ENCODE results near the gene DLD.
"Not testable (repeated sequence)": the region's sequence is repeated elsewhere in the genome, so short reads cannot be mapped to it uniquely, and the experiment has no call there.

The DLD gene, protein sequence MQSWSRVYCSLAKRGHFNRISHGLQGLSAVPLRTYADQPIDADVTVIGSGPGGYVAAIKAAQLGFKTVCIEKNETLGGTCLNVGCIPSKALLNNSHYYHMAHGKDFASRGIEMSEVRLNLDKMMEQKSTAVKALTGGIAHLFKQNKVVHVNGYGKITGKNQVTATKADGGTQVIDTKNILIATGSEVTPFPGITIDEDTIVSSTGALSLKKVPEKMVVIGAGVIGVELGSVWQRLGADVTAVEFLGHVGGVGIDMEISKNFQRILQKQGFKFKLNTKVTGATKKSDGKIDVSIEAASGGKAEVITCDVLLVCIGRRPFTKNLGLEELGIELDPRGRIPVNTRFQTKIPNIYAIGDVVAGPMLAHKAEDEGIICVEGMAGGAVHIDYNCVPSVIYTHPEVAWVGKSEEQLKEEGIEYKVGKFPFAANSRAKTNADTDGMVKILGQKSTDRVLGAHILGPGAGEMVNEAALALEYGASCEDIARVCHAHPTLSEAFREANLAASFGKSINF
- total RNA-seq, result 44.0 to 132 (median 81.3) reads per million in 9 experiments

- ATAC-seq (replicated peaks) (peak; percentile 94), DNase-seq (peak; percentile 93)
- Mint-ChIP-seq H3K27me3 (no peaks in the 10 kb centered on the region), H3K36me3 (ENCODE audit: insufficient read depth) (peaks cover 30% of the 10 kb centered on the region), H3K27ac (peak within 1 kb of the TSS; percentile 98 to 99), H3K4me1 (ENCODE audit: low read depth in 2 of 2) (peaks cover 34 to 39% of the 10 kb centered on the region in 2 donors), H3K4me3 (peak within 1 kb of the TSS; percentile 92 to 95), H3K9me3 (no peaks in the 10 kb centered on the region)
These were observed at the start of gene DLD for GRCh38 chr7:107890962-107891635. DLD (plus strand) TSS chr7:107891183; CDS start chr7:107891251, 68 bp downstream.

DNA sequence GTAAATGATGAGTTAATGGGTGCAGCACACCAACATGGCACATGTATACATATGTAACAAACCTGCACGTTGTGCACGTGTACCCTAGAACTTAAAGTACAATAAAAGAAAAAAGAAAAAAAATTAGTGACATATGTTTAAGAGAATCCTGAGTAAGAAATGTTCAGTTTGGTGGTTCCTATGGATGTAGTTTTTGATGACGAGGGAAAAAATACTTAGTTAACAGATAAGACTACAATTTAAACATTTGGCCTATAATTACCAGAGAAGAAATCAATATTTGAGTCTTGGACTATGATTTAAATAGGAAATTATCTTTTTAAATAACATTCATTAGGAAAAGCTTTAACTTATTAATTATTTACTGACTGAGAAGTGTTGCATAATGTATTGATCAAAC is 48.8 kb upstream of the DLD start:
- Mint-ChIP-seq H3K4me3 (no peak overlapping the region), H3K4me1 (ENCODE audit: low read depth in 2 of 2) (peaks cover 0 to 6% of the 10 kb centered on the region in 2 donors), H3K27me3 (peaks cover 11 to 18% of the 10 kb centered on the region in 2 donors), H3K36me3 (ENCODE audit: insufficient read depth) (no peaks in the 10 kb centered on the region), H3K9me3 (peaks cover 0 to 2% of the 10 kb centered on the region in 2 donors), H3K27ac (no peak overlapping the region)
- DNase-seq (no peak), ATAC-seq (replicated peaks) (no peak)

- Mint-ChIP-seq H3K36me3 (ENCODE audit: insufficient read depth) (no peaks in the 10 kb centered on the region), H3K27me3 (peaks cover 10 to 12% of the 10 kb centered on the region in 2 donors), H3K9me3 (peaks cover 0 to 2% of the 10 kb centered on the region in 2 donors), H3K4me1 (ENCODE audit: low read depth in 2 of 2) (peaks cover 0 to 6% of the 10 kb centered on the region in 2 donors), H3K27ac (peak overlapping the region in 1 of 2 donors; percentile 47), H3K4me3 (no peak overlapping the region)
- ATAC-seq (replicated peaks) (no peak), DNase-seq (no peak)
These were observed 47.8 kb upstream of the DLD start for GRCh38 chr7:107843184-107843583.

- no peak for DNase-seq
- Mint-ChIP-seq H3K27ac (peak overlapping the region in 1 of 2 donors; percentile 5), H3K4me1 (ENCODE audit: low read depth in 2 of 2) (peaks cover 4 to 6% of the 10 kb centered on the region in 2 donors), H3K4me3 (no peak overlapping the region), H3K9me3 (no peaks in the 10 kb centered on the region), H3K27me3 (no peaks in the 10 kb centered on the region), H3K36me3 (ENCODE audit: insufficient read depth) (no peaks in the 10 kb centered on the region)
- no peak for ATAC-seq (replicated peaks)
These were observed 44.7 kb upstream of the DLD start for GRCh38 chr7:107846324-107846723.

GRCh38 chr7:107847168-107847835 is 43.7 kb upstream of the DLD start:
- ATAC-seq (replicated peaks) (no peak), DNase-seq (no peak)
- Mint-ChIP-seq H3K4me1 (ENCODE audit: low read depth in 2 of 2) (peaks cover 4 to 6% of the 10 kb centered on the region in 2 donors), H3K4me3 (no peak overlapping the region), H3K27ac (no peak overlapping the region), H3K27me3 (peaks cover 0 to 4% of the 10 kb centered on the region in 2 donors), H3K9me3 (no peaks in the 10 kb centered on the region), H3K36me3 (ENCODE audit: insufficient read depth) (no peaks in the 10 kb centered on the region)

DNA sequence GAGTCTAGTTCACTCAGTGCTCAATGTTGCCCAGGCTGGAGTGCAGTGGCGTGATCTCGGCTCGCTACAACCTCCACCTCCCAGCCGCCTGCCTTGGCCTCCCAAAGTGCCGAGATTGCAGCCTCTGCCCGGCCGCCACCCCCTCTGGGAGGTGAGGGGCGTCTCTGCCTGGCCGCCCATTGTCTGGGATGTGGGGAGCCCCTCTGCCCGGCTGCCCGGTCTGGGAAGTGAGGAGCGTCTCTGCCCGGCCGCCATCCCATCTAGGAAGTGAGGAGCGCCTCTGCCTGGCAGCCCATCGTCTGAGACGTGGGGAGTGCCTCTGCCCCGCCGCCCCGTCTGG is 43.2 kb upstream of the DLD start:
- not testable (repeated sequence) for ATAC-seq (replicated peaks); DNase-seq; H3K27ac Mint-ChIP-seq; H3K27me3 Mint-ChIP-seq; H3K9me3 Mint-ChIP-seq; H3K4me3 Mint-ChIP-seq; H3K36me3 Mint-ChIP-seq (ENCODE audit: insufficient read depth); H3K4me1 Mint-ChIP-seq (ENCODE audit: low read depth in 2 of 2)

GRCh38 chr7:107848211-107848610 is 42.8 kb upstream of the DLD start:
- not testable (repeated sequence) for H3K9me3 Mint-ChIP-seq; ATAC-seq (replicated peaks); H3K4me3 Mint-ChIP-seq; H3K27me3 Mint-ChIP-seq; H3K27ac Mint-ChIP-seq; H3K36me3 Mint-ChIP-seq (ENCODE audit: insufficient read depth); DNase-seq; H3K4me1 Mint-ChIP-seq (ENCODE audit: low read depth in 2 of 2)

- Mint-ChIP-seq H3K27me3 (peaks cover 0 to 8% of the 10 kb centered on the region in 2 donors), H3K9me3 (no peaks in the 10 kb centered on the region), H3K36me3 (ENCODE audit: insufficient read depth) (no peaks in the 10 kb centered on the region), H3K27ac (no peak overlapping the region), H3K4me3 (no peak overlapping the region), H3K4me1 (ENCODE audit: low read depth in 2 of 2) (peaks cover 9 to 10% of the 10 kb centered on the region in 2 donors)
- ATAC-seq (replicated peaks), result no peak
- DNase-seq, result no peak
These were observed 40.8 kb upstream of the DLD start for GRCh38 chr7:107850216-107850615.

- H3K4me1 Mint-ChIP-seq (ENCODE audit: low read depth in 2 of 2), result peaks cover 9 to 10% of the 10 kb centered on the region in 2 donors
- peaks cover 0 to 8% of the 10 kb centered on the region in 2 donors for H3K27me3 Mint-ChIP-seq
- DNase-seq (no peak), ATAC-seq (replicated peaks) (no peak)
- H3K4me3 Mint-ChIP-seq, result no peak overlapping the region
- H3K36me3 Mint-ChIP-seq (ENCODE audit: insufficient read depth), result no peaks in the 10 kb centered on the region
- H3K27ac Mint-ChIP-seq, result no peak overlapping the region
- no peaks in the 10 kb centered on the region for H3K9me3 Mint-ChIP-seq
These were observed 40.3 kb upstream of the DLD start for GRCh38 chr7:107850643-107851042.

DNA sequence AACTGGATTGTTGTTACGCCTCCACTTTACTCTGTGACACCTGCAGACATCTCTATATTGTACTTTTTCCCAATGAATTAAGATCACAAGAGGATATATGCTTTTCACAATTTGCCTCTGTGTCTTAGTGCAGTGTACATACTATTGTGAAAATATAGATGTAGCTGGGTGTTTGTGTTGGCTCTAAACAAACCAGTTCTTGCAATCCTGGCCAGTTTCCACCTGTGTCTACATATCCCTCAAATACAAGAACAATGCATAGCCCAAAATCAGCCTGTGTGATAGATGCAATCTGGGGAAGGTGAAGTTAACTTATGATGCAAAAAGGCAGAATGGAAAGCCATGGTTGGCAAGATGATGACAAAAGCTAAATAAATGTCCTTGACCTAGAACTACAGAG is 36.5 kb upstream of the DLD start:
- H3K36me3 Mint-ChIP-seq (ENCODE audit: insufficient read depth), result no peaks in the 10 kb centered on the region
- no peak for ATAC-seq (replicated peaks)
- no peaks in the 10 kb centered on the region for H3K9me3 Mint-ChIP-seq
- H3K27ac Mint-ChIP-seq, result peak overlapping the region; percentile 52 to 92
- H3K27me3 Mint-ChIP-seq, result peaks cover 0 to 8% of the 10 kb centered on the region in 2 donors
- no peak for DNase-seq
- peaks cover 27 to 33% of the 10 kb centered on the region in 2 donors for H3K4me1 Mint-ChIP-seq (ENCODE audit: low read depth in 2 of 2)
- H3K4me3 Mint-ChIP-seq, result no peak overlapping the region

- ATAC-seq (replicated peaks), result no peak
- no peak for DNase-seq
- Mint-ChIP-seq H3K27ac (peak overlapping the region; percentile 52 to 92), H3K4me3 (no peak overlapping the region), H3K36me3 (ENCODE audit: insufficient read depth) (no peaks in the 10 kb centered on the region), H3K4me1 (ENCODE audit: low read depth in 2 of 2) (peaks cover 33% of the 10 kb centered on the region in 2 donors), H3K27me3 (peaks cover 0 to 8% of the 10 kb centered on the region in 2 donors), H3K9me3 (no peaks in the 10 kb centered on the region)
These were observed 36.0 kb upstream of the DLD start for GRCh38 chr7:107854989-107855388.

GRCh38 chr7:107856806-107857540 is 34.0 kb upstream of the DLD start:
- Mint-ChIP-seq H3K27me3 (peaks cover 0 to 12% of the 10 kb centered on the region in 2 donors), H3K9me3 (no peaks in the 10 kb centered on the region), H3K4me1 (ENCODE audit: low read depth in 2 of 2) (peaks cover 31 to 35% of the 10 kb centered on the region in 2 donors), H3K36me3 (ENCODE audit: insufficient read depth) (no peaks in the 10 kb centered on the region), H3K4me3 (peak overlapping the region; percentile 60 to 62), H3K27ac (peak overlapping the region; percentile 84 to 92)
- ATAC-seq (replicated peaks) (peak; percentile 97), DNase-seq (peak; percentile 11 to 30 (median 27))

DNA sequence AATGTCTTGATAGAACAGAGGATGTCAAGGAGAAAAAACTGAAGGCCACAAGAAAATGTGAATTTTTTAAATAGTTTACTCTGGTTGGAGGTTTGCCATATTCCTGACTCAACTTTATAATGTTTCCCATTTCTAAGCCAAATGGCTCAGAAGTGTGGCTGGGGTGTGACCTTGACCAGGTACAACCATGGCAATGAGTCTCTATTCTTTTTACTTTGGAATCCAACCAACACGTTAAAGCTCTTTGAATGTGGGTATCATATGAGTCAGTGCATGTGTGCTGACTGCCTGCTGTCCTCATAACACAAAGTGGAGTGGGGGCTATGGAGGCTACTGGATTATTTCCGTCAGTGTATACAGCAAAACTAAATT is 33.5 kb upstream of the DLD start:
- Mint-ChIP-seq H3K4me1 (ENCODE audit: low read depth in 2 of 2) (peaks cover 31 to 35% of the 10 kb centered on the region in 2 donors), H3K36me3 (ENCODE audit: insufficient read depth) (no peaks in the 10 kb centered on the region), H3K4me3 (peak overlapping the region; percentile 60 to 62), H3K27me3 (peaks cover 0 to 9% of the 10 kb centered on the region in 2 donors), H3K27ac (peak overlapping the region; percentile 84 to 92), H3K9me3 (no peaks in the 10 kb centered on the region)
- DNase-seq (no peak), ATAC-seq (replicated peaks) (peak; percentile 33)
